ENCODE results near the gene UNC93B1.

Gene UNC93B1, protein sequence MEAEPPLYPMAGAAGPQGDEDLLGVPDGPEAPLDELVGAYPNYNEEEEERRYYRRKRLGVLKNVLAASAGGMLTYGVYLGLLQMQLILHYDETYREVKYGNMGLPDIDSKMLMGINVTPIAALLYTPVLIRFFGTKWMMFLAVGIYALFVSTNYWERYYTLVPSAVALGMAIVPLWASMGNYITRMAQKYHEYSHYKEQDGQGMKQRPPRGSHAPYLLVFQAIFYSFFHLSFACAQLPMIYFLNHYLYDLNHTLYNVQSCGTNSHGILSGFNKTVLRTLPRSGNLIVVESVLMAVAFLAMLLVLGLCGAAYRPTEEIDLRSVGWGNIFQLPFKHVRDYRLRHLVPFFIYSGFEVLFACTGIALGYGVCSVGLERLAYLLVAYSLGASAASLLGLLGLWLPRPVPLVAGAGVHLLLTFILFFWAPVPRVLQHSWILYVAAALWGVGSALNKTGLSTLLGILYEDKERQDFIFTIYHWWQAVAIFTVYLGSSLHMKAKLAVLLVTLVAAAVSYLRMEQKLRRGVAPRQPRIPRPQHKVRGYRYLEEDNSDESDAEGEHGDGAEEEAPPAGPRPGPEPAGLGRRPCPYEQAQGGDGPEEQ
- total RNA-seq = 10.9 to 18.1 (median 17.7) reads per million in 3 experiments

- DNase-seq = peak; percentile 71
Measured at GRCh38 chr11:68003846-68004550, at the start of gene UNC93B1. TSS of gene UNC93B1 (minus strand) at chr11:68004097. CDS start at chr11:68004043, 54 bp downstream.

- no peak for DNase-seq
Measured at GRCh38 chr11:68053117-68053516, 49.2 kb upstream of the UNC93B1 start.

- DNase-seq = no peak
Measured at GRCh38 chr11:68052137-68052873, 48.4 kb upstream of the UNC93B1 start.

DNA sequence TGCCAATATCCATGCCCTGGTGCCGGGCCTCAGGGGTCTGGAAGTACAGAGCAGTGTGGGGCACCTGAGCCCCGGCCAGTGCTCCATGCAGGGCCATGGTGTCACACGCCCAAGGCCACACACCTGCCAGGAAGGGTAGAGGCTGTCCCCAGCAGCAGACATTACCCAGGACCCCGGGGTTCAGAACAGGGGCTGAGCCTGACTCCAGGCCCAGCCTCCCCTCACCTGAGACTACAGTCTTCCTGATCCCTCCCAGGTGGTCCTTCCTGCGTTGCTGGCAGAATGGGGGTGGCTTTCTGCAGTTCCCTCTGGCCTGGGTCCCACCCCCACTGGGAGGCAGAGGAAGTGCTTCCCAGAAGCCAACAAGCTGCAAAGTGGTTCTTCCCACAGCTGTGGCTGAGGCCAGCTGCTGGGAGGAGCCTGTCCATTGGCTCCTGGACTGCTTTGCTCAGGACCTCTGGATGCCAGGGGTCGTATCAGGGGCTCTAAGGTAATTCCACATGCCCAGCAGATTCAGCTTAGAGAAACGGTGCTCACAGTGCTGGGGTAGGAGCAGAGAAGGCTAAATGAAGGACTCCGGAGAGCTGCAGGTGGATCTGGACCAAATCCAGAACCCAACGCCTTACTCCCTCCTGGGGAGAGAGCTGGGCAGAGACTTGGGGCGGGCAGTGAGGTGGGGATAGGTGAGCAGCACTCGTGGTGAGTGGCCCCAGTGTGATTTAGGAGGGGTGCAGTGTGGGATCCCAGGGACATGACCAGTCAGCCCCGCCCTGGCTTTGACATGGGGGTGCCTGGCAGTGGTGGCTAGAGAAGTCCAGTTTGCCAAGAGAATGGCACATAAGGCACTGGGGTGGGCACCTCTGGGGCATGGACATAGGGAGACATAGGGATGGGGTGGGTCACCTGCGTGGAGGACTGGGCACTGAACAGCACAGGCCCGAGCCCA lies 47.6 kb upstream of the UNC93B1 start:
- DNase-seq = no peak

DNA sequence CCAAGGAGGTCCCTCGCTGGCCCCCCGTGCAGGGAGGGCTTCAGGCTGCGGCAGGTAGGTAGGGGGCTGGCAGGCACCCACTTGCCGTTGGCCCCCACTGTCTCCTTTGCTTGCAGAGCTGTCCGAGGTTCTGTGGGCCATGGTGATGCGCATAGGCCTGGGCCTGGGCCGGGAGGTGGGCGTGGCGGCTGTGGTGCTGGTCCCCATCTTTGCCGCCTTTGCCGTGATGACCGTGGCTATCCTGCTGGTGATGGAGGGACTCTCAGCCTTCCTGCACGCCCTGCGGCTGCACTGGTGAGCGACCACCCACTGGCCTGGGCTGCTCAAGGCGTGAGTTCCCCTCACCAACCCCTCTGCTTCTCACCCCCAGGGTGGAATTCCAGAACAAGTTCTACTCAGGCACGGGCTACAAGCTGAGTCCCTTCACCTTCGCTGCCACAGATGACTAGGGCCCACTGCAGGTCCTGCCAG lies 46.5 kb upstream of the UNC93B1 start:
- DNase-seq = no peak

DNA sequence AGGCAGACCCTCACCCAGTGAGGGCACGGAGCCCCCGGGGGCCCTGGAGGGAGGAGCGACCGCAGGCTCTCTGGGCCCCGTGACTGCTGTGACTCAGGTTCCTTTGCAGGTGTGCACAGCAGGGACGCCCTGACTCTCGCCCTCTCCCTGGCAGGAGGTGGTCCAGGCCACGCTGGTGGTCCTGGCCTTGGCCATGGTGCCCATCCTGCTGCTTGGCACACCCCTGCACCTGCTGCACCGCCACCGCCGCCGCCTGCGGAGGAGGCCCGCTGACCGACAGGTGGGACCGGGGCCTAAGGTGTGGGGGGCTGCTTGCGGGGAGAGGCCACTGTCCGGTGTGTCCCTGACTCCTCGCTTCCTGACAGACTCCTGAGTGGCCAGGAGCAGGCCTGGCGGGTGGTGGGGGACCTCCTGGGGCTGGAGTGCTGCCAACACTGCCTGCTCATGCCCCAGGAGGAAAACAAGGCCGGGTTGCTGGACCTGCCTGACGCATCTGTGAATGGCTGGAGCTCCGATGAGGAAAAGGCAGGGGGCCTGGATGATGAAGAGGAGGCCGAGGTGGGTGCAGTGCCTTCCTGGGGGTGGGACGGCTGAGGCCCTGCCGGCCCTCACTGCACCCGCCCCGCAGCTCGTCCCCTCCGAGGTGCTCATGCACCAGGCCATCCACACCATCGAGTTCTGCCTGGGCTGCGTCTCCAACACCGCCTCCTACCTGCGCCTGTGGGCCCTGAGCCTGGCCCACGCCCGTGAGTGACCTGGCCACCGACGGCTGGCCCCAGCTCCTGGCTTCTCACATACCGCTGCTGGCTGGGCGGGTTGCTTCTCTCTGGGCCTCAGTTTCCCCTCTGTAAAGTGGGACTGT lies 45.8 kb upstream of the UNC93B1 start:
- no peak for DNase-seq

- DNase-seq = no peak
Measured at GRCh38 chr11:68048681-68049508, 45.0 kb upstream of the UNC93B1 start.

GRCh38 chr11:68047437-68048290 lies 43.8 kb upstream of the UNC93B1 start:
- no peak for DNase-seq

GRCh38 chr11:68044898-68045351 lies 41.0 kb upstream of the UNC93B1 start:
- DNase-seq = no peak

GRCh38 chr11:68044145-68044813 lies 40.4 kb upstream of the UNC93B1 start:
- no peak for DNase-seq

- no peak for DNase-seq
Measured at GRCh38 chr11:68043349-68044144, 39.6 kb upstream of the UNC93B1 start.

GRCh38 chr11:68043029-68043348 lies 39.1 kb upstream of the UNC93B1 start:
- DNase-seq = no peak

GRCh38 chr11:68042219-68043028 lies 38.5 kb upstream of the UNC93B1 start:
- DNase-seq = no peak

GRCh38 chr11:68041617-68042218 lies 37.8 kb upstream of the UNC93B1 start:
- no peak for DNase-seq

- no peak for DNase-seq
Measured at GRCh38 chr11:68040957-68041591, 37.2 kb upstream of the UNC93B1 start.
